HG03045 (cell line): ENCODE results near the gene SYT11.
"Not testable (repeated sequence)": the region's sequence is repeated elsewhere in the genome, so short reads cannot be mapped to it uniquely, and the experiment has no call there.

Experiments
- ATAC-seq: cut with Tn5 transposase; IDR thresholded peaks from one replicate; pipeline ENCODE4 v1.9.1; 2021; ENCODE audit warnings: mild to moderate bottlenecking, moderate library complexity; ENCODE audit not compliant: unreplicated experiment

Gene SYT11

DNA sequence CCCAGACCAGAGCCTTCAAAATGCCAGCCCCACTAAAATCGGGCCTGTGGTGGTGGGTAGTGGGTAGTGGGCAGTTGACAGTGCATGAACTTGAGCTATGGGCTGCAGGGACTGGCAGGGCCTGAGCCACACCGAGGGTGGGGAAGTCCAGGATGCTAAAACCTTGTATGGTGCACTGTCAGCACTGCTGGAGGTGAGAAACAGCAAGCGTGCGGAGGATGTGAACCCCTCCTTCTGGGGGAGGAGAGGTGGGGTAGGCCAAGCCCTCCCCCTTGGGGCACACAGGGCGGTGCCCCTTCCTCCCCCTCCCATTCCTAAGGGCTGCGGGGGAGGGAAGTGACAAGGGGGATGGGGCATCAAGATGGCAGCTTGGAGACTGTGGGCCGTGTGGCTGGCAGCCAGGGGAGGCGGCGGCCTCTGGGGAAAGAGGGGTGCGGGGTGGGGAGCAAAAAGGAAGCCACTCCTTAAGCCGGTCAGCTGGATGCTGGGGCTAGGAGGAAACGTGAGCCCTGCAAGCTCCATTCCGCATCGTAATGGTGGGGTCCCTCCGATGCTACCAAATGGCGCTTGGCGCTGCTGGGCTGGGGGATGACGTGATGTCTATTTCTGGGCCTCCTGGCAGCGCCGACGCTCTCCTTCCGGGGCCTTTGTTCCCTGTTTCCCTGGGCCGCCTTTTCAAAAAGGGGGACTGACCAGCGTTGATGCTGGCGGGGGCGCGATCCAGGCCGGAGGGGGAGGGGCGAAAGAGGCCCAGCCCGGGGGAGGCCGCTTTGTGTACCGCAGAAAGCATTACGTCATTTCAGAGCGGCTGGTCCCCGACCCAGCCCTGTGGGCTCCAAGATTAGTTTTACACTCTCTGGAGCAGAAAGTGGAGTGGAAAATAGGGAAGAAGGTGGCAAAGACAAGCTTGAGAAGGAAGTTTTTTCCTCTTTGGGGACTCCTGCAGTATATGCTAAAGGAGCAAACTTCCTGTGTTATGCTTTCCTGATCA is 809 bp downstream of the SYT11 start:
- ATAC-seq, result peak; percentile 23

GRCh38 chr1:155860970-155861510 is 1.7 kb downstream of the SYT11 start:
- ATAC-seq, result no peak

DNA sequence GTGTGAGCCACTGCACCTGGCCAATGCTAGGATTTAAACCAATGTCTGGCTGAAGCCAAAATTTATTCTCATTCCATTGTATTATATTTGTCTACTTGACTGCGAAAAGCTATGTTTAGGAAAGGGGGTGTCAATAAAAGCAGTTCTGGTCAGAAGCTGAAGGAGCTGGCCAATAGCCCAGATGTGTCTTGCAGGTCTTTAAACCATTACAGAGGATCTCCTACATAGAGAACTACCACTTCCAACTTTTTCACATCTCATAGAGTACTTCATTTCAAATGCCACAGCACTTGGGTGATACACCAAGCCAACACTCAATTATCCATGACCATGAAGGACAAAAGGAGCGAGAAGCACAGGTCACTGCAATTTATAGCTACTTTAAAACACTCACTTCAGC is 2.5 kb downstream of the SYT11 start:
- ATAC-seq, result no peak

DNA sequence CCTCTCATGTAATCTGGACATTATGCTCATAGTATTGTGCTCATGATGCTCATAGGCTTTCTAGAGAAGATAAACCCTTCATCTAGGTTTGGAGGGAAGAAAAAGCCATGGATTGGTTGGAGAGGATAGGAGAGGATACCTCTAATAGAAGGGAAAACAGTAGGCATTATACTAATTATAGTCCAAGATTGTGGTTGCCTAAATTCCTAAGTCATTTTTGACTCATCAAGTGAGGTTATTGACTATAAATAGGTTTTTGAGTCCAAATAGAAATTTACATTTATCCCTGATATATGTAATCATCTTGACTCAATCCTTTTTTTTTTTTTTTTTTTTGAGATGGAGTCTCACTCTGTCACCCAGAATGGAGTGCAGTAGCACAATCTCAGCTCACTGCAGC is 5.0 kb downstream of the SYT11 start:
- ATAC-seq, result no peak

GRCh38 chr1:155867766-155868165 is 8.4 kb downstream of the SYT11 start:
- ATAC-seq, result no peak

DNA sequence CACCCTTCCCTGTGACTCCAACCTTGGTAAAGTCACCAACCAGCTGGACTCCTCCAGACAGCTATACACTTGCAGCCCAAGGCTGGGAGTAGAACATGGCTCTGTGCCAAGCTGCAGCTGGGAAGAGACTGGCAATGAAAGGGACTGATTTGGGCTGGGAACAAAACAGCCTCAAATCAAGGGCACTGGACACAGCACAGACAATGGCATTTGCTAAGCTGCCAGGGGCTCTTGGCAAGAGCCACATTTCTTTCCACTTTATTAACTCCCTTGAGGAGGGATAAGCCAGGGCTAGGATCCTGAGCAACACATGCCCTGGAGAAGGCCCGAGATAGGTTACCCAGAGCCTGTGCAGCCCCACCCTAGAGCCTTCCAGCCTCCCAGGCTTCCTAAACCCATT is 12.0 kb downstream of the SYT11 start:
- ATAC-seq, result no peak

DNA sequence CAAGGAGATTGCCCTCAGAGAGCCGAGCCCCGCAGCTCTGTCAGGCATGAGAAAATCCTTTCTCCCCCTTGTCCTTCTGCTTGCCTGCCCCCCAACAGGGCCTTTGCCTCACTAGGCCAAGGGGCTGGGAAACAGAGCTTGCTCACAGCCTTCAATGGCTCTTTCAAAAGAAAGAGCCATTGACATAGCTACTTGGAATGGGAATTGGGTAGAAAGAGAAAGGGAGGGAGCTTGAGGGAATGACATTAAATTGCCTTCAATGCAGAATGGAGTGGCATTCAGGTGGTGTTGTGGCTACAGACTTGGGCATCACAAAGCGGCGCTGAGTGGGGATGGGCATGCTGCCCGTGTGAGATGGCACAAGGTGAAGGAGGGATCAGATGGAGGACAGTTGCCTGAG is 13.2 kb downstream of the SYT11 start:
- ATAC-seq, result no peak

DNA sequence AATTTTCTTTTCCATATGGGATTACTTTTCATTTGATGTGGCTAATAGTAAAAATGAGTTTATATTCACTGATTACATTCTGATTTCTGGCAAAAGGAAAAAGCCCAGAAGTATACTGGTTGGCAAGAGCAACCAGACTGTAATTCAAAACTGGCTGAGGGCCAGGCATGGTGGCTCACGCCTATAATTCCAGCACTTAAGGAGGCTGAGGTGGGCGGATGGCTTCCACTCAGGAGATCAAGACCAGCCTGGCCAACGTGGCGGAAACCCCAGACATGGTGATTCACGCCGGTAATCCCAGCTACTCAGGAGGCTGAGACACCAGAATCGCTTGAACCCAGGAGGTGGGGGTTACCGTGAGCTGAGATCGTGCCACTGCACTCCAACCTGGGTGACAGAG is 14.5 kb downstream of the SYT11 start:
- ATAC-seq, result no peak

- ATAC-seq, result no peak
Measured at GRCh38 chr1:155877945-155878344, 18.6 kb downstream of the SYT11 start.

DNA sequence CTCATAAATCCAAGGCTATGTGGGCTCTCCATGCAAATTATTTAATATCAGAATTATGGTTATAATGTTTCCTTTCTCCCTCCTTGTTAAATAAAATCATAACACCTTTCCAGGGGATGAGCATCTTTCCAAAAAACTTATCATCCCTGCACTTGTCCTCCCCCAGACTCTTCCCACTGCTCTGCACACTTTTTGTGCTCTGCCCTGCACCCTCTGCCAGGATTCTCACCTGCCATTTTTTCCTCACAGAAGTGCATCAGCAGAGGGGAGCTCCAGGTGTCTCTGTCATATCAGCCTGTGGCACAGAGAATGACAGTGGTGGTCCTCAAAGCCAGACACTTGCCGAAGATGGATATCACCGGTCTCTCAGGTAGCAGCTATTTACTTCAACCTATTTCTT is 20.9 kb downstream of the SYT11 start:
- no peak for ATAC-seq

DNA sequence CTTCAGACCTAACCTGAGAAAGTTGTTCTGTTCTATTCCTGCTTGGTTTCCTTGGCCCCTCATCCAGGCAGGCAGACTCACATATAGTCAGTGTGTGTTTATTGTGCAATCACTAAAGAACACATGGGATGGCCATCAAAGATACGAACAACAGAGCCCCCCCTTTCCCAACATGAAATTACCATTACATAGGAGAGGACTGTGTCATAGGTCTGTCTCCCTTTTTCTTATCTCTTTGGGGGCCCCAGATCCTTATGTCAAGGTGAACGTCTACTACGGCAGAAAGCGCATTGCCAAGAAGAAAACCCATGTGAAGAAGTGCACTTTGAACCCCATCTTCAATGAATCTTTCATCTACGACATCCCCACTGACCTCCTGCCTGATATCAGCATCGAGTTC is 21.6 kb downstream of the SYT11 start:
- no peak for ATAC-seq

DNA sequence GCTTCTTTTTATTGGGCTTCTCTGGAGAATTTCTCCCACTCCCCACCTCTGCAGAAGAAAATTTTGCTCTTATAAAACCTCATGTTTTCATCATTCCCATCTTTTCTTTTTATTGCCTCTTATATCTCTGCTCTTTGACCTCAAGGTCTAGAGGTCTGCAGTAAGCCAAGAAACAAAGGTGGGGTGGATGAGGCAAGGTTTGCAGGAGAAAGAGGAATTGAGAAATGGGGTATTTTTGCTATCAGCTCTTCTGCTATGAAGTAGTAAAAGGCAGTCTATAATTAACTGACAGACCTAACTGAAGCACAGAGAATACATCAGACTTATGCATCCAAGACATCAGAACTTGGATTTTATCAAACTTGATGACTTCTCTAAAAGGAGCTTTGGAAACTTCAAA is 22.9 kb downstream of the SYT11 start:
- no peak for ATAC-seq

GRCh38 chr1:155882766-155883165 is 23.4 kb downstream of the SYT11 start:
- ATAC-seq, result no peak

DNA sequence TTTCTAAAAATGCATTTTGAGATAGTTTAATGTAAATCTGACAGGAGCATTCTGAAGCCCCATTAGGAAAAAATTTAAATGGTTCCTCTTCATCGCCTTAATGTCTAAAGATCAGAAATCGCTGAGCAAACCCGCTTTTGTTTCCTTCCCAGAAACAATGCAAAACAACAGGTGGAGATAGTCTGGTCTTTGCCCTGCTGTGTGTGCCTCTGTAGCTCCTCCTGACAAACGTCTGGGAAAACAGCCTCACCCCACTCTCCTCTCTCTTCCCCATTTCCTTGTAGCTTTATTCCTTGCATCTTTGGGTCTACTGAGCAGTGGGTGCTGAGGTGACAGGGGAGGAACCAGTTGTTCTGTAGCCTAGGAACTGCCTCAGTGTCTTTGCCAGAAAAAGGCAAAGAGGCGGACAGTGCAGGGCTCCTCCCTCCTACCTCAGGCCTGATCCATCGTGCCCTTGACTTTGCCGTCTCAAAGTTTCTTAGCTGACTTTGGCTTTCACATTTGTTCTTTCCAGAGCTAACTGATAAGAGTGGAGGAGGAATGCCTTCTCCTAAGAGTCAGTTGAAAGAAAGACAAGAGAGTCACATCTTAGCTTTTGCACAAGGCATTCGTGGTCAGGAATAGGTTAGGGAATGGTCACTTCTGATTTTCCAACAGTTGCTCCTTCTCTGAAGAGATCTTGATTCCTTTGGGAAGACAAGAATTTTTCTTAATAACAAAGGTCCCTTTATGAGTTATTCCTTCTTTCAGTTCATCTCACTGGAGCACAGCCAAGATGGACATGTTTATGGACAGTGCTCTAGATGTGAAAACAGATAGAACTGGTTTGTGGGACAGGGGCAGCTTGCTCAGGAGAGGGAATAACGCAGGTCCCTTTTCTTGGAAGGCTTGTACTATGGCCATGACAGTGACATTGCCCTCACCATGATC is 24.9 kb downstream of the SYT11 start:
- no peak for ATAC-seq

GRCh38 chr1:155884982-155885381 is 25.6 kb downstream of the SYT11 start:
- ATAC-seq, result no peak

DNA sequence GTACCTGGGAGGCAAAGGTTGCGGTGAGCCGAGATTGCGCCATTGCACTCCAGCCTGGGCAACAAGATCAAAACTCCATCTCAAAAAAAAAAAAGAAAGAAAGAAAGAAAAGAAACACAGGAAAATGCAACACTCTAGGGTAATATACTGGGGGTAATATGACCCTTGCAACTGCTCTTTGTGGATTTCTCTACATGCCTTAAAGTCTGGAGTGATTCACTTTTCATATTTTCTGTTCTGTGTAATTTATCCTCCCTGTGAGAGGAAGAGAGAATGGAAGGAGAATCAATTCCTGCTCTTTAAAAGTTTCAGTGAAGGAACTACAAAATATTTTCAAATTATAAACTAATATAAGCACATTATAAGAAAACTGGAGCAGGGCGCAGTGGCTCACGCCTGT is 29.1 kb downstream of the SYT11 start:
- ATAC-seq, result no peak

DNA sequence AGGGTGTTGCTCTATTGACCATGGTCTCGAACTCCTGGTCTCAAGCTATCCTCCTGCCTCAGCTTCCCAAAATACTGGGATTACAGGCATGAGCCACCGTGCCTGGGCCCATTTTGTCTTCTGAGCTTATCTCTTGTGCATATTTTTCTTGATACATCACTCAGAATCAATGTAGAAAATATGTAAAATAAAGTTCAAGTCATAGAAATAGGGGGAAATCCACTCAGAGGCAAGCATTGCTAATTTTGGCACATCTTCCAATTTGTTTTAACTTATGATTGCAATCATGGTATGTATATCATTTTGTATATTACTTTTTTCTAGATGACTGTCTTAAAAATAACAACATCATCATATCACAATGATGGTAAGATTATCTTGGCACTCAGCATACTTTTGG is 30.2 kb downstream of the SYT11 start:
- no peak for ATAC-seq

DNA sequence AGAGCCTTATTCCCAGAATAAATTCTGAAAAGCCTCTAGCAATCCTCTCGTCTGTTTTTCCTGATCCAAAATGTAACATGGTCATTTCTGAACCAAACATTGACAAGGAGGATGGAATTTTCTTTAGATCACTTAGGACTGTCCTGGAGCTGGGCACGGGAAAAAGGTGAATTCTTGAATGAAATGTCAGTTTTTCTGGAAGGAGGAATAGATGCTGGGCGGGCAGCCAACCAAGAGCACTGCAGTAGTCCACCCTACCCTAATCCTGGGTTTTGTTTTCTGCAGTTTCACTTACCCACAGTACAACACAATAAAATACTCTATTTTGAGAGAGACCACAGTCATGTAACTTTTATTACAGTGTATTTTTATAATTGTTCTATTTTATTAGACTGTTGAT is 30.9 kb downstream of the SYT11 start:
- ATAC-seq, result no peak

- no peak for ATAC-seq
Measured at GRCh38 chr1:155892796-155893195, 33.4 kb downstream of the SYT11 start.

GRCh38 chr1:155893389-155894142 is 34.2 kb downstream of the SYT11 start:
- ATAC-seq, result no peak

- ATAC-seq, result not testable (repeated sequence)
Measured at GRCh38 chr1:155895617-155896016, 36.2 kb downstream of the SYT11 start.
